GM23338 (cell line): ENCODE measurements around the gene RAB30. TPM values are rescaled to one million over a fixed set of nuclear protein-coding genes. Genes with fewer than 3 reads are reported as not detected.

Experiments
- ATAC-seq: fragments of 200-7000 bp; cut with Tn5 transposase; 3 replicates; pipeline ENCODE4 v1.9.1; 2020
- DNase-seq: peaks from one replicate; pipeline ENCODE4 v3.0.0-alpha.2; 2015; ENCODE audit warnings: low spot score
- H2AFZ ChIP-seq: fragments of 200-600 bp; sonication (generic); 2 replicates; pipeline ENCODE4 v1.8.0; 2016; ENCODE audit warnings: antibody characterized with exemption, mild to moderate bottlenecking, moderate library complexity
- H3F3A ChIP-seq: fragments of 200-600 bp; sonication (generic); replicated peaks from 2 replicates; pipeline ENCODE4 v1.8.0; 2017; ENCODE audit warnings: antibody characterized with exemption, mixed run types, low read depth
- H3K27ac ChIP-seq: fragments of 200-600 bp; sonication (generic); 2 replicates; pipeline ENCODE4 v1.6.1; 2016; ENCODE audit warnings: low read depth
- H3K27me3 ChIP-seq: fragments of 200-600 bp; sonication (generic); 2 replicates; pipeline ENCODE4 v1.8.0; 2016; ENCODE audit warnings: mild to moderate bottlenecking, mixed run types, moderate library complexity; ENCODE audit not compliant: insufficient read depth
- H3K36me3 ChIP-seq: fragments of 200-600 bp; sonication (generic); 2 replicates; pipeline ENCODE4 v1.8.0; 2016; ENCODE audit warnings: mild to moderate bottlenecking; ENCODE audit not compliant: insufficient read depth
- H3K4me1 ChIP-seq: fragments of 200-600 bp; sonication (generic); 2 replicates; pipeline ENCODE4 v1.8.0; 2016; ENCODE audit warnings: mild to moderate bottlenecking, moderate library complexity; ENCODE audit not compliant: insufficient read depth
- H3K4me2 ChIP-seq: fragments of 200-600 bp; sonication (generic); 2 replicates; pipeline ENCODE4 v1.7.1; 2017; ENCODE audit warnings: mixed run types
- H3K4me3 ChIP-seq: fragments of 200-600 bp; sonication (generic); 2 replicates; pipeline ENCODE4 v1.6.1; 2016; ENCODE audit warnings: mixed run types
- H3K79me2 ChIP-seq: fragments of 200-600 bp; sonication (generic); replicated peaks from 2 replicates; pipeline ENCODE4 v1.8.0; 2017; ENCODE audit warnings: mild to moderate bottlenecking; ENCODE audit not compliant: insufficient read depth
- H3K9me2 ChIP-seq: fragments of 200-600 bp; sonication (generic); 2 replicates; pipeline ENCODE4 v1.8.0; 2017; ENCODE audit not compliant: insufficient read depth
- H4K20me1 ChIP-seq: fragments of 200-600 bp; sonication (generic); replicated peaks from 2 replicates; pipeline ENCODE4 v1.8.0; 2017; ENCODE audit warnings: mild to moderate bottlenecking; ENCODE audit not compliant: insufficient read depth
- H3K27ac Mint-ChIP-seq: 2 replicates; pipeline ENCODE4 v1.8.0; 2020; ENCODE audit warnings: inconsistent platforms, mild to moderate bottlenecking, moderate library complexity, mixed read lengths
- H3K27me3 Mint-ChIP-seq: 3 replicates; pipeline ENCODE4 v1.8.0; 2022; ENCODE audit warnings: low read depth, mild to moderate bottlenecking, moderate library complexity, mixed read lengths, inconsistent platforms; ENCODE audit not compliant: insufficient read depth, poor library complexity
- H3K36me3 Mint-ChIP-seq: 3 replicates; pipeline ENCODE4 v1.8.0; 2021; ENCODE audit warnings: low read depth, mild to moderate bottlenecking, inconsistent platforms, moderate library complexity, mixed read lengths
- H3K4me1 Mint-ChIP-seq: 3 replicates; pipeline ENCODE4 v1.8.0; 2020; ENCODE audit warnings: mild to moderate bottlenecking, inconsistent platforms, mixed read lengths
- H3K4me3 Mint-ChIP-seq: 3 replicates; pipeline ENCODE4 v1.8.0; 2021; ENCODE audit warnings: moderate library complexity, mild to moderate bottlenecking, inconsistent platforms, mixed read lengths
- H3K9me3 Mint-ChIP-seq: 3 replicates; pipeline ENCODE4 v1.8.0; 2020; ENCODE audit warnings: moderate library complexity, mild to moderate bottlenecking, inconsistent platforms, mixed read lengths
- CREB1 ChIP-seq: fragments of 250-450 bp; sonication (Bioruptor Pico); IDR thresholded peaks from 2 replicates; pipeline ENCODE4 v1.5.0; 2020; ENCODE audit warnings: low read depth, mild to moderate bottlenecking, moderate library complexity
- JUNB ChIP-seq: IDR thresholded peaks from one replicate; pipeline ENCODE4 v1.6.1; 2016; ENCODE audit warnings: antibody characterized with exemption; ENCODE audit not compliant: unreplicated experiment
- NANOG ChIP-seq: IDR thresholded peaks from 2 replicates; pipeline ENCODE4 v1.6.1; 2016; ENCODE audit warnings: antibody characterized with exemption, borderline replicate concordance
- ZNF114 ChIP-seq: fragments of 250-450 bp; sonication (Bioruptor Pico); IDR thresholded peaks from 2 replicates; pipeline ENCODE4 v1.5.0; 2020; ENCODE audit warnings: mild to moderate bottlenecking, moderate library complexity
- polyA plus RNA-seq: library from polyadenylated mRNA; unstranded; fragments of >200 nt; fragmentation: Nextera tagmentation; extraction: Ambion mirVana; gene quantifications from 2 replicates; pipeline ENCODE4 v1.2.1, GENCODE V29; 2016
- total RNA-seq: library from RNA; depleted of rRNA; stranded (reverse); fragments of >200 nt; shearing (Covaris generic); gene quantifications from 2 replicates; pipeline ENCODE4 v1.2.3, GENCODE V29; 2014
- TF ChIP-seq, protein P1 (sequence below): fragments of 250-450 bp; sonication (Bioruptor Pico); IDR thresholded peaks from 2 replicates; pipeline ENCODE4 v1.5.0; 2020; ENCODE audit warnings: mild to moderate bottlenecking, moderate library complexity
- TF ChIP-seq, protein P2 (sequence below): IDR thresholded peaks from one replicate; pipeline ENCODE4 v1.6.1; 2018; ENCODE audit warnings: antibody characterized with exemption; ENCODE audit not compliant: unreplicated experiment

Gene RAB30
- total and polyA plus RNA-seq, 2 experiments from 2014 or later = 3.3 to 6.6 TPM

DNA sequence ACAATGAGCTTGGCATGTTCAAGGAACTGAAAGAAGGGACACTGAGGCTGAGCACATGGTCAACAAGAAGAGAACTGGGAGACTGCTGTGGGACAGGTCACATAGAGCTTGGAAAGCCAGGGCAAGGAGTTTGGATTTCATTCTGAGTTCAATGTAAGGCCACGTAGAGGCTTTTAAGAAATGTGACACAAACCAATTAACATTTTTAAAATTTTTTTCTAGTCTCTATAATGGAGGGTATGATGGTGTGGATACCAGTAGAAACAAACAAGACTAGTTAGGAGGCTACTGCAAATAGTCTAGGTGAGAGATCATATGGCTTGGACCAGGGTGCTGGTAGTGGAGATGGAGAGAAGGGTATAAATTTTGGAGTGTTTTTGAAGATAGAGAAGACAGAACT lies 56.7 kb downstream of the RAB30 start (continued):
- TF ChIP-seq, protein P1, sequence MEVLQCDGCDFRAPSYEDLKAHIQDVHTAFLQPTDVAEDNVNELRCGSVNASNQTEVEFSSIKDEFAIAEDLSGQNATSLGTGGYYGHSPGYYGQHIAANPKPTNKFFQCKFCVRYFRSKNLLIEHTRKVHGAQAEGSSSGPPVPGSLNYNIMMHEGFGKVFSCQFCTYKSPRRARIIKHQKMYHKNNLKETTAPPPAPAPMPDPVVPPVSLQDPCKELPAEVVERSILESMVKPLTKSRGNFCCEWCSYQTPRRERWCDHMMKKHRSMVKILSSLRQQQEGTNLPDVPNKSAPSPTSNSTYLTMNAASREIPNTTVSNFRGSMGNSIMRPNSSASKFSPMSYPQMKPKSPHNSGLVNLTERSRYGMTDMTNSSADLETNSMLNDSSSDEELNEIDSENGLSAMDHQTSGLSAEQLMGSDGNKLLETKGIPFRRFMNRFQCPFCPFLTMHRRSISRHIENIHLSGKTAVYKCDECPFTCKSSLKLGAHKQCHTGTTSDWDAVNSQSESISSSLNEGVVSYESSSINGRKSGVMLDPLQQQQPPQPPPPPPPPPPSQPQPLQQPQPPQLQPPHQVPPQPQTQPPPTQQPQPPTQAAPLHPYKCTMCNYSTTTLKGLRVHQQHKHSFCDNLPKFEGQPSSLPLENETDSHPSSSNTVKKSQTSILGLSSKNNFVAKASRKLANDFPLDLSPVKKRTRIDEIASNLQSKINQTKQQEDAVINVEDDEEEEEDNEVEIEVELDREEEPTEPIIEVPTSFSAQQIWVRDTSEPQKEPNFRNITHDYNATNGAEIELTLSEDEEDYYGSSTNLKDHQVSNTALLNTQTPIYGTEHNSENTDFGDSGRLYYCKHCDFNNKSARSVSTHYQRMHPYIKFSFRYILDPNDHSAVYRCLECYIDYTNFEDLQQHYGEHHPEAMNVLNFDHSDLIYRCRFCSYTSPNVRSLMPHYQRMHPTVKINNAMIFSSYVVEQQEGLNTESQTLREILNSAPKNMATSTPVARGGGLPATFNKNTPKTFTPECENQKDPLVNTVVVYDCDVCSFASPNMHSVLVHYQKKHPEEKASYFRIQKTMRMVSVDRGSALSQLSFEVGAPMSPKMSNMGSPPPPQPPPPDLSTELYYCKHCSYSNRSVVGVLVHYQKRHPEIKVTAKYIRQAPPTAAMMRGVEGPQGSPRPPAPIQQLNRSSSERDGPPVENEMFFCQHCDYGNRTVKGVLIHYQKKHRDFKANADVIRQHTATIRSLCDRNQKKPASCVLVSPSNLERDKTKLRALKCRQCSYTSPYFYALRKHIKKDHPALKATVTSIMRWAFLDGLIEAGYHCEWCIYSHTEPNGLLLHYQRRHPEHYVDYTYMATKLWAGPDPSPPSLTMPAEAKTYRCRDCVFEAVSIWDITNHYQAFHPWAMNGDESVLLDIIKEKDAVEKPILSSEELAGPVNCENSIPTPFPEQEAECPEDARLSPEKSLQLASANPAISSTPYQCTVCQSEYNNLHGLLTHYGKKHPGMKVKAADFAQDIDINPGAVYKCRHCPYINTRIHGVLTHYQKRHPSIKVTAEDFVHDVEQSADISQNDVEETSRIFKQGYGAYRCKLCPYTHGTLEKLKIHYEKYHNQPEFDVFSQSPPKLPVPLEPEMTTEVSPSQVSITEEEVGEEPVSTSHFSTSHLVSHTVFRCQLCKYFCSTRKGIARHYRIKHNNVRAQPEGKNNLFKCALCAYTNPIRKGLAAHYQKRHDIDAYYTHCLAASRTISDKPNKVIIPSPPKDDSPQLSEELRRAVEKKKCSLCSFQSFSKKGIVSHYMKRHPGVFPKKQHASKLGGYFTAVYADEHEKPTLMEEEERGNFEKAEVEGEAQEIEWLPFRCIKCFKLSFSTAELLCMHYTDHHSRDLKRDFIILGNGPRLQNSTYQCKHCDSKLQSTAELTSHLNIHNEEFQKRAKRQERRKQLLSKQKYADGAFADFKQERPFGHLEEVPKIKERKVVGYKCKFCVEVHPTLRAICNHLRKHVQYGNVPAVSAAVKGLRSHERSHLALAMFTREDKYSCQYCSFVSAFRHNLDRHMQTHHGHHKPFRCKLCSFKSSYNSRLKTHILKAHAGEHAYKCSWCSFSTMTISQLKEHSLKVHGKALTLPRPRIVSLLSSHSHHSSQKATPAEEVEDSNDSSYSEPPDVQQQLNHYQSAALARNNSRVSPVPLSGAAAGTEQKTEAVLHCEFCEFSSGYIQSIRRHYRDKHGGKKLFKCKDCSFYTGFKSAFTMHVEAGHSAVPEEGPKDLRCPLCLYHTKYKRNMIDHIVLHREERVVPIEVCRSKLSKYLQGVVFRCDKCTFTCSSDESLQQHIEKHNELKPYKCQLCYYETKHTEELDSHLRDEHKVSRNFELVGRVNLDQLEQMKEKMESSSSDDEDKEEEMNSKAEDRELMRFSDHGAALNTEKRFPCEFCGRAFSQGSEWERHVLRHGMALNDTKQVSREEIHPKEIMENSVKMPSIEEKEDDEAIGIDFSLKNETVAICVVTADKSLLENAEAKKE (CRISPR knock-in tag) = no peak
- TF ChIP-seq JUNB (no peak), CREB1 (CRISPR knock-in tag) (no peak)

DNA sequence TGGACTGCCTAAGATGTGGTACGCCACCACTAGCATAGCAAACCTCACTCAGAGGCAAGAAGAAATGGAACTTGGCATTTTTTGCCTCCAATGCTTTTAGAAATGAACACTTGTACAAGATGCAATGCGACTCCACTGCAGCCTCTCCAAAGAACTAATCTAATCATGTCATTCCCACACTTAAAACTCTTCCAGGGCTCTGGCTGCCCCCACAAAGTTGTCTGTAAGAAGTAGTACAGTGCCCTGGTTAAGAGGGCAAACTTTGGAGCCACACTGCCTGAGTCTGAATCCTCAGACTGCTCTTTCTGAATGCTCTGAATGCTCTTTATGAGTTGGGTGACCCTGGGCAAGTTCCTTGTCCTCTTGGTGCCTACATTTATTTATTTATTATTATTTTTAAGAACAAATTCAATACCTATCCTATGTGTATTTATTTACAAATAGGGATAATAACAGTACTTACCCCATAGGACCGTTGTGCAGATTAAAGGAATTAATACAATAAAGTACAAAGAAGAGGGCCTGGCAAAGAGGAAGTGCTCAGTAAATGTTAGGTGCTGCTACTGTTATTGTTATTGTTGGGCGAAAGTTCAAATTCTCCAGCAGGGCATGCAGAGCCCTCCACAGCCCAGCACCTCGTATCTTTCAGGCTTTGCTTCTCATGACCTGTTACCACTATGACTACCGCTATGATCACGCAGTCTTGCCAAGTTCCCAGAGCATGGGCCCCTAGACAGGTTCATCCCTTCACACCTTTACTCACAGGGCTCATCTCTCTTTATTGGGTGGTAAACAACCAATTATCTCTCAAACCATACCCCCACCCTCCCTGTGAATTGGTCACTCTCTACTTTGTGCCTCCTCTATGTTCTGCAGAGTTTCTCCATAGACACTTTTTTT lies 59.3 kb downstream of the RAB30 start:
- 0 out of 2 replicates have a peak, but pooled peaks cover 8% of the 10 kb centered on the region for H3K9me2 ChIP-seq
- Mint-ChIP-seq H3K9me3 (no peaks in the 10 kb centered on the region), H3K27ac (no peak overlapping the region), H3K36me3 (no peaks in the 10 kb centered on the region), H3K27me3 (peaks cover 3% of the 10 kb centered on the region), H3K4me1 (peaks cover 11% of the 10 kb centered on the region), H3K4me3 (no peak overlapping the region)
- no peak overlapping the region for H3K27ac ChIP-seq
- no peaks in the 10 kb centered on the region for H3K79me2 ChIP-seq
- DNase-seq = no peak
- H4K20me1 ChIP-seq = no peaks in the 10 kb centered on the region; the same call in 1 of the 2 replicates
- H3K4me1 ChIP-seq = peaks cover 5% of the 10 kb centered on the region; the same call in 1 of the 2 replicates
- no peak overlapping the region for H3K4me2 ChIP-seq
- H3K4me3 ChIP-seq = no peak overlapping the region
- H2AFZ ChIP-seq = no peak overlapping the region
- no peaks in the 10 kb centered on the region for H3F3A ChIP-seq
- H3K27me3 ChIP-seq = no peaks in the 10 kb centered on the region
- H3K36me3 ChIP-seq = no peaks in the 10 kb centered on the region
- no peak for ATAC-seq
- TF ChIP-seq, protein P2, sequence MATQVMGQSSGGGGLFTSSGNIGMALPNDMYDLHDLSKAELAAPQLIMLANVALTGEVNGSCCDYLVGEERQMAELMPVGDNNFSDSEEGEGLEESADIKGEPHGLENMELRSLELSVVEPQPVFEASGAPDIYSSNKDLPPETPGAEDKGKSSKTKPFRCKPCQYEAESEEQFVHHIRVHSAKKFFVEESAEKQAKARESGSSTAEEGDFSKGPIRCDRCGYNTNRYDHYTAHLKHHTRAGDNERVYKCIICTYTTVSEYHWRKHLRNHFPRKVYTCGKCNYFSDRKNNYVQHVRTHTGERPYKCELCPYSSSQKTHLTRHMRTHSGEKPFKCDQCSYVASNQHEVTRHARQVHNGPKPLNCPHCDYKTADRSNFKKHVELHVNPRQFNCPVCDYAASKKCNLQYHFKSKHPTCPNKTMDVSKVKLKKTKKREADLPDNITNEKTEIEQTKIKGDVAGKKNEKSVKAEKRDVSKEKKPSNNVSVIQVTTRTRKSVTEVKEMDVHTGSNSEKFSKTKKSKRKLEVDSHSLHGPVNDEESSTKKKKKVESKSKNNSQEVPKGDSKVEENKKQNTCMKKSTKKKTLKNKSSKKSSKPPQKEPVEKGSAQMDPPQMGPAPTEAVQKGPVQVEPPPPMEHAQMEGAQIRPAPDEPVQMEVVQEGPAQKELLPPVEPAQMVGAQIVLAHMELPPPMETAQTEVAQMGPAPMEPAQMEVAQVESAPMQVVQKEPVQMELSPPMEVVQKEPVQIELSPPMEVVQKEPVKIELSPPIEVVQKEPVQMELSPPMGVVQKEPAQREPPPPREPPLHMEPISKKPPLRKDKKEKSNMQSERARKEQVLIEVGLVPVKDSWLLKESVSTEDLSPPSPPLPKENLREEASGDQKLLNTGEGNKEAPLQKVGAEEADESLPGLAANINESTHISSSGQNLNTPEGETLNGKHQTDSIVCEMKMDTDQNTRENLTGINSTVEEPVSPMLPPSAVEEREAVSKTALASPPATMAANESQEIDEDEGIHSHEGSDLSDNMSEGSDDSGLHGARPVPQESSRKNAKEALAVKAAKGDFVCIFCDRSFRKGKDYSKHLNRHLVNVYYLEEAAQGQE = no peak
- TF ChIP-seq NANOG (no peak), ZNF114 (CRISPR knock-in tag) (no peak)
